NT2/D1 (cell line): ENCODE results near the gene C5AR2.

Source experiments
- DNase-seq: peaks from one replicate; pipeline ENCODE4 v3.0.0-alpha.2; 2011; ENCODE audit warnings: low read depth, low spot score
- H3K27me3 ChIP-seq: 2 replicates; pipeline ENCODE4 v1.6.0; 2011; ENCODE audit warnings: mild to moderate bottlenecking; ENCODE audit not compliant: insufficient read length, insufficient read depth
- H3K36me3 ChIP-seq: 2 replicates; pipeline ENCODE4 v1.6.1; 2011; ENCODE audit warnings: mild to moderate bottlenecking, low read length, mixed read lengths; ENCODE audit not compliant: insufficient read depth, insufficient read length
- H3K4me1 ChIP-seq: 2 replicates; pipeline ENCODE4 v1.5.1; 2011; ENCODE audit not compliant: insufficient read depth, insufficient read length
- H3K4me3 ChIP-seq: 2 replicates; pipeline ENCODE4 v1.5.1; 2011; ENCODE audit warnings: low read depth; ENCODE audit not compliant: insufficient read length
- H3K9ac ChIP-seq: 2 replicates; pipeline ENCODE4 v1.6.0; 2011; ENCODE audit warnings: low read depth; ENCODE audit not compliant: insufficient read length
- H3K9me3 ChIP-seq: 2 replicates; pipeline ENCODE4 v1.5.1; 2011; ENCODE audit warnings: mild to moderate bottlenecking, low read length; ENCODE audit not compliant: insufficient read depth
- SUZ12 ChIP-seq: IDR thresholded peaks from 2 replicates; pipeline ENCODE4 v1.6.1; 2011; ENCODE audit not compliant: insufficient read length, insufficient read depth; ENCODE audit errors: extremely low read depth
- YY1 ChIP-seq: IDR thresholded peaks from 2 replicates; pipeline ENCODE4 v1.6.1; 2011; ENCODE audit not compliant: insufficient read length, insufficient read depth
- ZNF274 ChIP-seq: IDR thresholded peaks from 2 replicates; pipeline ENCODE4 v1.6.1; 2011; ENCODE audit warnings: mild to moderate bottlenecking, low read depth, low read length

Gene C5AR2

DNA sequence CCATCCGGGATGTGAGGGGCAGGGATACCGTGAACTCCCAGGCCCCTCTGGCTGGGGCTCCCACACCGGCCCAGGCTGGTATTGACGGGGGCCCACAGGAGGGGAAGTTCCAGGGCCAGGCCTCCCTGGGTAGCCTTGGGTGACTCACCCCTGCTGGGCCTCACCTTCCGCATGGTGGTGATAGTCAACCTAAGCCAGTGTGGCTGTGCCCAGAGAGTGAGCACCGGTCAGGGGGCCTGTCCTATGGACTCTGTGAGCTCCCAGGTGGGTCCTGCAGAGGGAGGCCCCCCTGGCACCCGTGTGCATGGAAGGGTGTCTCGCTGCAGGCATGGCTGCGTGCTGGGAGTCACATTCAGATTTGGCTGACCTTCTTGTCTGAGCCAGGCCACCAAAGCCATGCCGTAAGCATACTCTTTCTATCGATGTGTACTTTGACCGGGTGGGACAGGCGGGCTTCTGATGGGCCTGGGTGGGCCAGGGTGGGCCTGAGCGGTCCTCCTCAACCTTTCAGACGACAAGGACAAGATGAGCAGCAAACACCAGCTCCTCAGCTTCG lies 44.7 kb downstream of the C5AR2 start:
- Histone ChIP-seq H3K27me3 (no peaks in the 10 kb centered on the region), H3K4me1 (peaks cover 4% of the 10 kb centered on the region), H3K9me3 (no peaks in the 10 kb centered on the region), H3K9ac (no peak overlapping the region), H3K4me3 (no peak overlapping the region), H3K36me3 (peaks cover 93% of the 10 kb centered on the region)
- DNase-seq: no peak
- no peak for TF ChIP-seq ZNF274
- TF ChIP-seq SUZ12: no peak
- TF ChIP-seq YY1: no peak

DNA sequence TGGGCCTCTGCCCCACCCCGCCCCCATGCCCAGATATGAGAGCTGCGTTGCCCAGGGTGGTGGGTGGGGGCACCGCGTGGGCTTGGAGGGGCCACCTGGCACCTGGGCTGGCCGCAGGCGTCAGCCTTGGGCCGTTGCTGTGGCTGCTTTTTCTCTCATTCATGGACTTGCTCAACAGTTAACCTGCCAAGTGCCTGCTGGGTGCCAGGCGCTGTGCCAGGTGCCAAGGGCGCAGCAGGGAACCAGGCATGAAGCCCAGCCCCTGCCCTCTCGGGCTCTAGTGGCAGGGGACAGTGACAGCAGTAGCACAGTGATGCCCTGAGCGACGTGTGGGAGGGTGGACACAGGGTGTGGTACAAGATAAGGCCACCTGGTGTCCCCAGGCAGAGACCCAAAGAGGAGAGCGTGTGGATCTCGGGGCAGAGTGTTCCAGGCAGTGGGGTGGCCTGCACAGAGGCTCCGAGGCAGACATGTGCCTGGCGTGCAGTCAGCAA lies 45.3 kb downstream of the C5AR2 start:
- peaks cover 4% of the 10 kb centered on the region for H3K4me1 ChIP-seq
- DNase-seq: no peak
- H3K9me3 ChIP-seq: no peaks in the 10 kb centered on the region
- no peak overlapping the region for H3K9ac ChIP-seq
- no peaks in the 10 kb centered on the region for H3K27me3 ChIP-seq
- no peak overlapping the region for H3K4me3 ChIP-seq
- TF ChIP-seq YY1 (no peak), ZNF274 (no peak), SUZ12 (no peak)
- peaks cover 93% of the 10 kb centered on the region for H3K36me3 ChIP-seq

DNA sequence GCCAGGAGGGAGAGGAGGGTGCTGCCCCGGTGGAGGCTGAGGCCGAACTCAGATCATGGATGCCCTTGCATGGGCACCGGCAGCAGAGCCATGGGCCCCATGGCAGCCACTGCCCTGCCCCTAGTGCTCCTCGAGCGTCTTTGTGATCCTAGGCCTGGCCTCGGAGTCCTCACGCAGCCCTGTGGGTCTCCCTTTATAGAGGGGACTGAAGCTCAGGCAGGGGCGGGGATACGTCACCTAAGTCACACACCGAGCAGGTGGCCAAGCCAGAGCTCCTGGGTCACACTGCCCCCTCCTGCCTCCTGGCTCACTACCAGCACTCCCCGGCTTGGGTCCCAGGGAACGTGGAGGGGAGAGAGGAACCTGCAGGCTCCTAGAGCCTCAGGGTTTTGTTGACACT lies 45.8 kb downstream of the C5AR2 start:
- no peak for DNase-seq
- Histone ChIP-seq H3K36me3 (peaks cover 91% of the 10 kb centered on the region), H3K27me3 (no peaks in the 10 kb centered on the region), H3K4me1 (peaks cover 4% of the 10 kb centered on the region), H3K9ac (no peak overlapping the region), H3K9me3 (no peaks in the 10 kb centered on the region), H3K4me3 (no peak overlapping the region)
- TF ChIP-seq ZNF274: no peak
- TF ChIP-seq SUZ12: no peak
- no peak for TF ChIP-seq YY1

DNA sequence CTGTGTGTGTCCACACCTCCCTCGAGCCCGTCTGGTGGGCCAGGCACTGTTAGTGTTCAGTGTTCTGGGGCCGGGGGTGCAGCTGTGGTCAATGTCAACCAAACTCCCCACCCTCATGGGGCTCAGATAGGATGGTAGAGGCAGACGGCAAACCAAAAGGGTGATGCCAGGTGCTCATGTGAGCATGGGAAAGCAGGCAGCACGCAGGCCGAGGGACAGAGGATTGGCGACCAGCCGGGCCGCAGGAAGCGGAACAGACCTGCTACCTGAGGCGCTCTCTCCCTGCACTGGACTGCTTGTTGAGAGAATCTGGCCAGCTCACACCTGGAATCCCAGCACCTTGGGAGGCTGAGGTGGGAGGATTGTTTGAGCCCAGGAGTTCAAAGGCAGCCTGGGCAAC lies 46.3 kb downstream of the C5AR2 start:
- peaks cover 4% of the 10 kb centered on the region for H3K4me1 ChIP-seq
- peaks cover 86% of the 10 kb centered on the region for H3K36me3 ChIP-seq

DNA sequence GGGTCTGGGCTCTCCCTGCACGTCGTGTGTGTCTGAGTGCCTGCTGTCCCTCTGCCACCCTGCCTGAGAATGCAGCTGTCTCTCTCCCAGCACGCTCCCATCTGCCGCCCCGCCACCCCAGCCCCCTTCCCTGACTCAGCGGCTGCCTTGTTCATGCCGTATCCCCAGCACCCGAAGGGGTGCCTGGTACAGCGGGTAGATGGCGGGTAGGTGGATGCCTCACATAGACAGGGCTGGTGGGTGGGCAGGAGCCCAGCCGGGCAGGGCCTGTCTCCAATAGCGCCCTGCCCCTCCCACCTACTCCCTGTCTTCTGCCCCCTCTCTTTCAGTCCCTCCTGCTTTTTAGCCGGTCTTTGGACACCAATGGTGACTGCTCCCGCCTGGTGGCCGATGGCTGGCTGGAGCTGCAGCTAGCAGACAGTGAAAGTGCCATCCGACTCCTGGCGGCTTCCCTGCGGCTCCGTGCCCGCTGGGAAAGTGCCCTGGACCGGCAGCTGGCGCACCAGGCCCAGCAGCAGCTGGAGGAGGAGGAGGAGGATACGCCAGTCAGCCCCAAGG lies 47.5 kb downstream of the C5AR2 start:
- Histone ChIP-seq H3K9me3 (no peaks in the 10 kb centered on the region), H3K27me3 (no peaks in the 10 kb centered on the region), H3K4me3 (no peak overlapping the region), H3K36me3 (peaks cover 78% of the 10 kb centered on the region), H3K4me1 (peaks cover 4% of the 10 kb centered on the region), H3K9ac (no peak overlapping the region)
- TF ChIP-seq YY1 (no peak), SUZ12 (no peak), ZNF274 (no peak)
- DNase-seq: no peak

More for the DNA sequence above, 46.3 kb downstream of the C5AR2 start:
- Histone ChIP-seq H3K9me3 (no peaks in the 10 kb centered on the region), H3K4me3 (no peak overlapping the region), H3K27me3 (no peaks in the 10 kb centered on the region), H3K9ac (no peak overlapping the region)
- TF ChIP-seq SUZ12 (no peak), YY1 (no peak), ZNF274 (no peak)
- DNase-seq: no peak

DNA sequence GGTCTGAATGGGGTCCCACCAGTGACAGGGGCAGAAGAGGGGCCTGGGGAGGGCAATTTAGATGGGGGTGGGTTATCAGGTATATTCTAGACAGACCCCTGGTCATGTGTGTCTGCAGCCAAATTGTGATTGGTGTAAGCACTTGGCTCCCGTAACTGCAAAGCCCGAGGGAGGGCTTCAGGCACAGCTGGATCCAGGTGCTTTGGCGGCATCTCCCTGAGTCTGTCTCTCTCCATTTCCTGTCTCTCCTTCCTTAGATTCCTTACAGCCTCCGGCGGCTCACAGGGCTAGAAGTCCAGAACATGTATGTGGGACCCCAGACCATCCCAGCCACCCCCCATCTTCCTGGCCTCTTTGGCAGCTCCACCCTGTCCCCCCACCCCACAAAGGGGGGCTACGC lies 48.6 kb downstream of the C5AR2 start:
- no peak for DNase-seq
- Histone ChIP-seq H3K9me3 (no peaks in the 10 kb centered on the region), H3K4me1 (peaks cover 5% of the 10 kb centered on the region), H3K9ac (no peak overlapping the region), H3K4me3 (no peak overlapping the region), H3K27me3 (no peaks in the 10 kb centered on the region), H3K36me3 (peaks cover 67% of the 10 kb centered on the region)
- no peak for TF ChIP-seq SUZ12
- TF ChIP-seq YY1: no peak
- no peak for TF ChIP-seq ZNF274

DNA sequence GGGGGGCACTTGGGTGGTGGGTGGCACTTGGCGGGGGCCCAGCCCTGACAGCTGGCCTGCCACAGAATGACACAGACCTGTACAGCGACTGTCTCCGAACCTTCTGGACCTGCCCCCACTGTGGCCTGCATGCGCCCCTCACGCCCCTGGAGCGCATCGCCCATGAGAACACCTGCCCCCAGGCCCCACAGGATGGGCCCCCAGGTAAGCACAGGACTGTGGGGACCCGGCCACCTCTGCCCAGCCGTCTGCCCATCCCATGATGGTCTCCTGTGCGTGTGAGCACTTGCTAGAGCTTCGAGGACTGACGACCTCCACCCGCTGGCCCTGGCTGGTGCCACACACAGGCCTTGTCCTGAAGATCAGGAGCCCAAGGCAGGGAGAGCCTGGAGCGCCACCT lies 49.1 kb downstream of the C5AR2 start:
- Histone ChIP-seq H3K36me3 (peaks cover 62% of the 10 kb centered on the region), H3K9ac (no peak overlapping the region), H3K4me3 (no peak overlapping the region), H3K9me3 (no peaks in the 10 kb centered on the region), H3K27me3 (no peaks in the 10 kb centered on the region), H3K4me1 (peaks cover 8% of the 10 kb centered on the region)
- DNase-seq: no peak
- TF ChIP-seq SUZ12: no peak
- no peak for TF ChIP-seq YY1
